LNCAP (cell line): ENCODE results near the gene DDX41.

Source experiments
- CTCF ChIP-seq: fragments of 450-650 bp; IDR thresholded peaks from 2 replicates; pipeline ENCODE4 v1.5.1; 2017; ENCODE audit warnings: mild to moderate bottlenecking

Gene DDX41

GRCh38 chr5:177514541-177514940, 2.2 kb downstream of the DDX41 start:
- no peak for TF ChIP-seq CTCF

GRCh38 chr5:177513500-177513899, 3.3 kb downstream of the DDX41 start:
- TF ChIP-seq CTCF, result no peak

- TF ChIP-seq CTCF, result no peak
These were observed 3.9 kb downstream of the DDX41 start for GRCh38 chr5:177512736-177513380.

- TF ChIP-seq CTCF, result no peak
These were observed 4.7 kb downstream of the DDX41 start for GRCh38 chr5:177511796-177512675.

- TF ChIP-seq CTCF, result no peak
These were observed 5.6 kb downstream of the DDX41 start for GRCh38 chr5:177511181-177511580.

GRCh38 chr5:177510567-177511053, 6.2 kb downstream of the DDX41 start:
- no peak for TF ChIP-seq CTCF

- TF ChIP-seq CTCF, result no peak
These were observed 6.7 kb downstream of the DDX41 start for GRCh38 chr5:177509991-177510566.
